Measurements from ENCODE around the gene AFAP1.

Gene AFAP1

DNA sequence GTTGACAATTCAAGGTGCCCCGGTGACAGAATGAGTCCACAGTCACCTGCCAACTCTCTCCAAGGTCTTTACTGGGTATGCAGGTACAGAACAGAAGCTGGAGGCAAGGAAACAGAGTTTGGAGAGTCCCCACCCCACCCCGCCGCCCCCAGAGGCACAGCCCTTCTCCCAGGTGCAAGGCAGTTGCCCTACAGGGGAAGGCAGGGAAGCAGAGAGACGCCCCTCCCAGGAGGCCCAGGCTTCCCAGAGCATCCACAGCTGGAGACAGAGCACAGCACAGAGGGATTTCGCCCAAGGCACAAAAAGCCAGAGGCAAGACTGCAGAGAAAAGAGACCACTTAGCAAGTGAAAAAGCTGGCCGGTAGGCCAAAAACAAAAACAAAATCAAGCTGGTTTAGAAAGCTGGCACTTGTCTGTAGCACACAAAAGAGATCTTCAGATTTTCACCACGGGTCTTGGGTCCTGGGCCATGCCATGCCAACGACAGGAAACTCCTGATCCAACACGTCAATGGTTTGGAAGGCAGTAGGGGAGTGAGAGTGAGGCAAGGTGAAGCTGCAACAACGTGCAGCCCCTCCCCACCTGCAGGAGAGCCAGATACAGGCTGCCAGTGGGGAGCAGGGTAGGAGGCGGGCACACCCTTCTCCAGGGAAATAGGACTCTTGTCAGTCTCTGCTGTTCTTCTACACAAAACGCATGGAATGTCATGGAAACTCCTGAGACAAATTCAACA, 113.3 kb downstream of the AFAP1 start:
- in situ Hi-C loops (cut with MboI; ENCODE audit: low sequenced_read_pairs) = no loop called here

DNA sequence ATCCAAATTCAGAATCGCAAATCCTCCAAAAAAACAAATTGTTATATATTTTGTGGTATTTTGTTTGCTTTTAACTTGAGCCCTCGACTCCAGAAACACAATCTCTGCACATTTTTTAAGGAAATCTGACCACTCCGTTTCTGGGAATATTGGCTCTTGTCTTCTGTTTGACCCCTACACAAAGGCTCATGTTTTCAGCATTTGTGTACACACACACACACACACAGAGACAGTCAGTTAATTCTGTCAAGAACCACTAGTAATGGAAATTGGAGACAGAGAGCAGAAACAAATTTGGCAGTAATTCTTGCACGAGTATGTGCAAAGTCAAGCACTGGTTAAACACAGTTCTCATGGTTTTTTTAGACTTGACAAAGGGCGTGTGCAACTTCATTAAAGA, 115.4 kb downstream of the AFAP1 start:
- in situ Hi-C loops (cut with MboI; ENCODE audit: low sequenced_read_pairs) = no loop called here

DNA sequence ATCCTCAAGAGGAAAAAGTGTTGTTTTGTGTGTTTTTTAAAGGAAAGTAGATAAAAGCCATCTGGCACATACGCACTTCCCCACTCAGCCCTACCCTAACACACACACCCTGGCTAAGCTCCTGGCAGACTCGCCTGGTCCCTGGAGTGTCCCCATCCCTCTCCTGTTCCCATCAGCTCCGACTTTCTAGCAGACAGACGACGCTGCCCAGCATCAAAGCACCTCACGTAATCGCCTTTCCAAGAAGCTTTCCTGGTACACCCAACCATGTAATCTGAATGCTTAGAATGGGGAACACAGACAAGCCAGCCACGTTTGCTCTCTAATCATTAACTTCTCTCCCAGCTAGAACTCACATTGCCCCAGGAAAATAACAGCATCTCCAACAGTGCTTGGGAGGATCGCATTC, 116.2 kb downstream of the AFAP1 start:
- in situ Hi-C loops (cut with MboI; ENCODE audit: low sequenced_read_pairs) = no loop called here

DNA sequence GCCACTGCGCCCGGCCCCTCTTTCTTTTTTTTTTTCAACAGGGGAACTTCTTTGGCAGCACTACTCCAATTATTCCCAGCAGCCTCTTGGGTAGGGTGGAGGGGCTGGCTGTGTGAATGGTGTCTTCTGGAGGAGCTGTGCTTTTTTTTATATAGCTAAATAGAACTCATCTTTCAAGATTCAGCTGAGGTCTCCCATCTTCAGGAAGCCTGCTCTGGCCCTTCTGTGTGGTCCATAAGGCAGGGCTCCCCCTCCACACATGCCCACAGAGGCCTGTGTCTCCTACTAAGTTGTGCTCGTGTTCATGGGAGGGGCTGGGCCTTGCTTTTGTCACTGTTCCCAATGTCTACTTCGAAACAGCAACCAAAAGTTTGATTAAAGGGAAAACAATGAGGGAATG, 116.8 kb downstream of the AFAP1 start:
- in situ Hi-C loops (cut with MboI; ENCODE audit: low sequenced_read_pairs) = no loop called here

DNA sequence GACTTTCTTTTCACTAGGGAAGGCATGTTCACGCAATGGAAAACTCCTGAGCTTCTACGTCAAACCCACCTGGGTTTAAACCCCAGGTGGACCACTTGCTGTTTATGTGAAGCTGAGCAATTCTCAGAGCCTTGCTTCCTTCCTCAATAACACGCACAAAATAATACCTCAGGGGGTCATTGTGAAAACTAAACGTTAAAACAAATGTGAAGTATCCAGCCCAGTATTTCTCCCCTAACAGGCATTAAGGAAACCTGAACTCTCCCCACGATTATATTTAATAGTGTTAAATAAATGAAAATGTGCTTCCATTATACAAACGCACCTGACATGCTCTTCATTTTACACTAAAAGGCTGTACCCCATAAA, 117.5 kb downstream of the AFAP1 start:
- in situ Hi-C loops (cut with MboI; ENCODE audit: low sequenced_read_pairs) = no loop called here

GRCh38 chr4:7821245-7822136, 118.2 kb downstream of the AFAP1 start:
- in situ Hi-C loops (cut with MboI; ENCODE audit: low sequenced_read_pairs) = no loop called here

GRCh38 chr4:7820031-7820818, 119.4 kb downstream of the AFAP1 start:
- in situ Hi-C loops (cut with MboI; ENCODE audit: low sequenced_read_pairs) = no loop called here

GRCh38 chr4:7819446-7819845, 120.2 kb downstream of the AFAP1 start:
- in situ Hi-C loops (cut with MboI; ENCODE audit: low sequenced_read_pairs) = no loop called here

DNA sequence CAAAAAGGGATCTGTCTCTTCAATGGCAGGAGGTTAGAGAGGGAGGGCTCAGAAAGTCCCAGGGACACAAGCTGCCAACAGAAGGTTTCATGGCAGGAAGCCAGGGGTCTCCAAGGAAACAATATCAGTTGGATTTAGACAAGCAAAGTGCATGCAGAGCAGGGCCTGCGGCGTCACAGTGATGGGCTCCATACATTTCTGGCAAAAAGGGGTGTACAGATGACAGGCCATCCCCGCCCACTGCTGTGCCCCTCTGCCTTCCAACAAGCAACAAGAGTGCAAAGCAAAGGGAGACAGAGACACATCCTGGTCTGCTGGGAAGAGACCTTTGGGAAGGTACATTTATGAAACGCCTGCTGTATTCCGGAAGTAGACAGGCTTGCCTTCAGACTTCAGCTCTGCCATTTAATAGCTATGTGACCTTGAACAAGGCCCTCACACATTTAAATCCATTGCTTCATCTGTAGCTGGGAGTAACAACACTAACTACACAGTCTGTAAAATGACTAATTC, 121.2 kb downstream of the AFAP1 start:
- in situ Hi-C loops (cut with MboI; ENCODE audit: low sequenced_read_pairs) = no loop called here

- in situ Hi-C loops (cut with MboI; ENCODE audit: low sequenced_read_pairs) = no loop called here
Measured at GRCh38 chr4:7817877-7818398, 121.7 kb downstream of the AFAP1 start.

- in situ Hi-C loops (cut with MboI; ENCODE audit: low sequenced_read_pairs) = no loop called here
Measured at GRCh38 chr4:7816771-7817170, 122.9 kb downstream of the AFAP1 start.

DNA sequence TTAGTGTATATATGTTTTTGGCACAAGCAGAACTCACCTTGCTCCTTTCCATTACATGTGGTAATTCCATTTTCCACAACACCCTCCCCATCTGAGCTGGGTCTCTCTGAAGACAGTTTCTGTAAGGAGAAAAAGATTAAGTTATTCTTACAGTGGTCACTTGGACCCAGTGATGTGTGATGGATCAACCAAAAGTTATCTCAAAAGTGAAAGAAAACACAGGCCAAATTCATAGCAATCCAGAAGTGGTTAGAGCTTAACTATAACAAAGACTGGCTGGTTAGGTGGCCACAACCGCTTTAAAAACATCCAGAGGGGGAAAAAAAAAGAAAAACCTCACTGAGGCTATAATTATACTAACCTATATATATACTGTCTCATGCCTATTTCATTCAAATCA, 123.7 kb downstream of the AFAP1 start:
- in situ Hi-C loops (cut with MboI; ENCODE audit: low sequenced_read_pairs) = no loop called here

DNA sequence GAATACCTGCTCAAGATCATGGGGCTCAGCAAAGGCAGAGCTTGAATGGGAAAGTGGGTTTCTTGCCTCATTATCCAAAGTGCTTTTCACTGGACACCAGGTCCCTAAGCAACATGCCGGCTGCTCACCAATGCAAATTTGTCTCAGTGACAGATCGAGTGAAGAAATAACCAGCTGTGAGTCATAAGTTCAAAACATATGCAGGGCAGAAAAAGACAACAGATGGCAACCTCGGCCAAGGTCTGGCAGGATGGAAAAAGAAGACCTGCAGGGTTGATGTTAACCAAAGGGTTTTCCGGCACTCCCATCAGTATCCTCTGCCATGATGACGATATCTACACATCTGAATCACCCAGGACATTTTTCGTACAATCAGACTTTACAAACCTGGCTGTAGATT, 124.1 kb downstream of the AFAP1 start:
- in situ Hi-C loops (cut with MboI; ENCODE audit: low sequenced_read_pairs) = no loop called here

- in situ Hi-C loops (cut with MboI; ENCODE audit: low sequenced_read_pairs) = no loop called here
Measured at GRCh38 chr4:7814451-7814850, 125.2 kb downstream of the AFAP1 start.

GRCh38 chr4:7813674-7814073, 126.0 kb downstream of the AFAP1 start:
- in situ Hi-C loops (cut with MboI; ENCODE audit: low sequenced_read_pairs) = no loop called here

DNA sequence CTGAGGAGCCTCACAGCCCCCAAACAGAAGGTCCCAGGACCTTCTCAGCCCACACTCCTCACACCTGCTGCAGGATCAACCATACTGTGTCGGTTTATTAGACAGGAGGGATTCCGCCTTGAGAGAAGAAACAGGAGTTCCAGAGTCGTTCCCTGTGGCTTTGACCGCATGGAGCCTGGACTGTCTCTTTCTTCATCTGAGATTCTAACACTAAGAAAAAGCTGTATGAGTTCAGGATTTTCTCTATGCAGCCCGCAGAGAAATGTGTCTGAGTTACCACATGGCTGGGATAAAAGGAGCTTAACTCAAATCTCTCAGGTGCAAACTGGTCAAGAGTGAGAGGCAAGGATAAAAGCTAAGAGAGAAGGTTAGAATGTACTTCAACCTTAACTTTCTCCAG, 126.7 kb downstream of the AFAP1 start:
- in situ Hi-C loops (cut with MboI; ENCODE audit: low sequenced_read_pairs) = no loop called here

- in situ Hi-C loops (cut with MboI; ENCODE audit: low sequenced_read_pairs) = no loop called here
Measured at GRCh38 chr4:7812231-7812857, 127.3 kb downstream of the AFAP1 start.

DNA sequence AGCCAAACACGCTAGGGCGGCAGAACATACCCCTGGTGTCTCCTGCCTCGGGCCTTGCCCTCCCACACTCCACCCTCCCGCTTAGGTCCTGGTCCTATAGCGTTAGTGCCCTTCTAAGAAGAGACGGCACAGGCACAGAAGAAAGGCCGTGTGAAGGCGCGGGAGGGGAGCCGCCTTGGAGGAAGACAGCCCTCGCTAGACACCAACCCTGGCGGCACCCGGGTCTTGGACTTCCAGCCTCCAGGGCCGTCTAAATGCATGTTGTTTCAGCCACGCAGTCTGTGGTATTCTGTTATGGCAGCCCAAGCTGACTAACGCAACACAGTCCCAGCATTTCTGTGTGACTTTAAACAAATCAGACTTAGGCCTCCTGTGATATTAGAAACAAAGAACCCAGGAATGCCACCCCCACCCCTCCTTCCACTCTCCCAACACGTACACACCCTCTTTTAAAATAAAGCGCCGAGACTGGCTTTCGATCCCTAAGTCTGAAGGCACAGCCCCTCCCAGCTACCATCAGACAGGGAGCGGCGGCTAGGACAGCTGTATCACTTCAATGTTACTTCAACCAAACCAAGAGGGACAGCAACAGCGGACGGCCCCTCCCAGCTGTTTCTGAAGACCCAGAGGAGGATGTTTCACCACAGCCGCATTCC, 128.0 kb downstream of the AFAP1 start:
- in situ Hi-C loops (cut with MboI; ENCODE audit: low sequenced_read_pairs) = no loop called here

- in situ Hi-C loops (cut with MboI; ENCODE audit: low sequenced_read_pairs) = no loop called here
Measured at GRCh38 chr4:7810783-7811535, 128.7 kb downstream of the AFAP1 start.
